WERI-Rb-1 (cell line): ENCODE measurements around the gene POM121C.
"Not testable (repeated sequence)": the region's sequence is repeated elsewhere in the genome, so short reads cannot be mapped to it uniquely, and the experiment has no call there.

Experiments
- DNase-seq: peaks from one replicate; pipeline ENCODE4 v3.0.0-alpha.2; 2020
- H3K27ac ChIP-seq: fragments of 250-450 bp; sonication (Bioruptor Pico); 2 replicates; pipeline ENCODE4 v1.5.1; 2020; ENCODE audit warnings: mild to moderate bottlenecking, moderate library complexity
- H3K27me3 ChIP-seq: fragments of 250-450 bp; sonication (Bioruptor Pico); 2 replicates; pipeline ENCODE4 v1.5.1; 2021; ENCODE audit warnings: mild to moderate bottlenecking, low read depth, moderate library complexity; ENCODE audit not compliant: insufficient read depth, severe bottlenecking
- H3K36me3 ChIP-seq: fragments of 250-450 bp; sonication (Bioruptor Pico); 2 replicates; pipeline ENCODE4 v1.5.1; 2020; ENCODE audit warnings: mild to moderate bottlenecking, moderate library complexity
- H3K4me3 ChIP-seq: 2 replicates; pipeline ENCODE4 v1.5.1; 2011; ENCODE audit warnings: low read depth, mild to moderate bottlenecking, control low read depth, low read length
- H3K9me3 ChIP-seq: fragments of 250-450 bp; sonication (Bioruptor Pico); 2 replicates; pipeline ENCODE4 v1.5.1; 2021; ENCODE audit warnings: mild to moderate bottlenecking, moderate library complexity; ENCODE audit not compliant: severe bottlenecking

Gene POM121C

GRCh38 chr7:75403455-75404443 is 82.3 kb downstream of the POM121C start:
- not testable (repeated sequence) for H3K36me3 ChIP-seq, H3K9me3 ChIP-seq, H3K27ac ChIP-seq, H3K27me3 ChIP-seq, H3K4me3 ChIP-seq, DNase-seq

- H3K9me3 ChIP-seq, H3K4me3 ChIP-seq, H3K36me3 ChIP-seq, H3K27ac ChIP-seq, DNase-seq, H3K27me3 ChIP-seq: not testable (repeated sequence)
Observed at GRCh38 chr7:75400575-75400974, 85.5 kb downstream of the POM121C start.

- H3K4me3 ChIP-seq, H3K9me3 ChIP-seq, DNase-seq, H3K27me3 ChIP-seq, H3K27ac ChIP-seq, H3K36me3 ChIP-seq: not testable (repeated sequence)
Observed at GRCh38 chr7:75398771-75399700, 87.1 kb downstream of the POM121C start.

- not testable (repeated sequence) for H3K4me3 ChIP-seq, H3K9me3 ChIP-seq, DNase-seq, H3K36me3 ChIP-seq, H3K27me3 ChIP-seq, H3K27ac ChIP-seq
Observed at GRCh38 chr7:75397865-75398264, 88.2 kb downstream of the POM121C start.

DNA sequence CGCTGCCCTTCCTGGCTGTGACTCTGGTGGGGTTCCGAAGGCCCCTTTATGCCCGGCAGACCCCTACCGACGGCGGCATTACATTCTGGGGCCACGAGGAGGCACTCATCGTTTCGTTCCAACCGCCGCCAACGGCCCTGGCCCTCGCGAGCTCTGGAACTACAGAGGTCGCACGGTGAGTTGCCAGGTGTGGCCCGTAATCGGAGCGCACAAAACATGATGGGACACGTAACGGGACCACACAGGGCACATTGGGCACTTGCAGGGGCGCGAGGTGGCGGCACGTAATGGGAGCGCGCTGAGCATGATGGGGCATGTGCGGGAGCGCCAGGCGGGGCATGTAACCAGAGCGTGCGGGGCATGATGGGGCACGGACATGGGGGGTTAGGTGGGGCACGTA is 90.8 kb downstream of the POM121C start, which contains the start of gene TRIM73:
Gene TRIM73 (plus strand): TSS at position 301 of the 400 bp plus-strand sequence. CDS start 3,305 bp downstream, outside the sequence.
- DNase-seq, H3K27me3 ChIP-seq, H3K4me3 ChIP-seq, H3K27ac ChIP-seq, H3K36me3 ChIP-seq, H3K9me3 ChIP-seq: not testable (repeated sequence)

- not testable (repeated sequence) for H3K9me3 ChIP-seq, H3K36me3 ChIP-seq, H3K27ac ChIP-seq, H3K4me3 ChIP-seq, H3K27me3 ChIP-seq, DNase-seq
Observed at GRCh38 chr7:75393194-75393593, 92.9 kb downstream of the POM121C start.

GRCh38 chr7:75374519-75375317 is 111.4 kb downstream of the POM121C start:
- not testable (repeated sequence) for H3K27ac ChIP-seq, H3K36me3 ChIP-seq, H3K27me3 ChIP-seq, DNase-seq, H3K9me3 ChIP-seq, H3K4me3 ChIP-seq

GRCh38 chr7:75374144-75374518 is 112.0 kb downstream of the POM121C start:
- not testable (repeated sequence) for H3K9me3 ChIP-seq, H3K27me3 ChIP-seq, H3K27ac ChIP-seq, H3K4me3 ChIP-seq, DNase-seq, H3K36me3 ChIP-seq

DNA sequence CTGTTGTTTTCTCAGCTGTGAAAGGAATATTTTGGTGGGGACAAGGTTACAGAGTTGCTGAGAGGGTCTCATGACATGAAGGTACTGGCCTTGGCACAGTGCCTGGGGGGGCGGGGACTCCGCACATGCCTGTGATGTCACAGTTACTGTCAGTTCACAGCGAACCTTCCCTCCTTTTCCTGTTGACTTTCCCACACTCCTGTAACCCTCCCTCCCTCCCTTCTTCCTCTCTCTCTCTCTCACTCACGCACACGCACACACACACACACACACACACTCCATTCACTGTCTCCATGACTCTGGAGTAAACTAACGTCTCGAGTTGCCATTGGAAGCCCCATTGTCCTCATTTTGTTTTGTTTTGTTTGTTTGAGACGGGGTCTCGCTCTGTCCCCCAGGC is 118.8 kb downstream of the POM121C start:
- H3K4me3 ChIP-seq, H3K9me3 ChIP-seq, H3K27ac ChIP-seq, H3K27me3 ChIP-seq, H3K36me3 ChIP-seq, DNase-seq: not testable (repeated sequence)
